CD14-positive monocyte (primary cell): ENCODE data around the gene PRRT4. TPM values are rescaled to one million over a fixed set of nuclear protein-coding genes. Genes with fewer than 3 reads are reported as not detected.
A peak's percentile ranks its signal among the peaks of the same experiment; 100 is the strongest.

Experiments
- DNase-seq, 3 donors: peaks; one replicate each; pipeline ENCODE4 v3.0.0-alpha.2; 2011 to 2022
- H2AFZ ChIP-seq: 2 replicates; pipeline ENCODE4 v1.6.0; 2012; ENCODE audit warnings: mild to moderate bottlenecking, low read depth, low read length, inconsistent platforms; ENCODE audit not compliant: insufficient read depth, poor library complexity, severe bottlenecking
- H3K27ac ChIP-seq, 2 donors: 1 replicate in 1 of 2; 2 replicates in 1 of 2; pipeline ENCODE4 v1.5.1; 2012 to 2013; ENCODE audit warnings: low read length in 2 of 2, control low read depth in 1 of 2, inconsistent platforms in 1 of 2, low read depth in 1 of 2, mild to moderate bottlenecking in 1 of 2
- H3K27me3 ChIP-seq, 2 donors: one replicate each; pipeline versions ENCODE4 v1.6.0 to v1.6.1; 2011 to 2013; ENCODE audit warnings: low read length in 2 of 2; ENCODE audit not compliant: control insufficient read depth in 2 of 2, insufficient read depth in 2 of 2
- H3K36me3 ChIP-seq, 2 donors: replicated peaks in 1 of 2; 1 replicate in 1 of 2; 2 replicates in 1 of 2; pipeline versions ENCODE4 v1.5.1 to v1.6.1; 2012 to 2013; ENCODE audit warnings: low read length in 2 of 2, control low read depth in 1 of 2, inconsistent platforms in 1 of 2, mild to moderate bottlenecking in 1 of 2; ENCODE audit not compliant: insufficient read depth in 2 of 2, control insufficient read depth in 1 of 2
- H3K4me1 ChIP-seq, 2 donors: 1 replicate in 1 of 2; 2 replicates in 1 of 2; pipeline versions ENCODE4 v1.5.1 to v1.6.1; 2012 to 2013; ENCODE audit warnings: low read length in 2 of 2, control low read depth in 1 of 2, inconsistent platforms in 1 of 2, mild to moderate bottlenecking in 1 of 2, moderate library complexity in 1 of 2; ENCODE audit not compliant: insufficient read depth in 2 of 2, control insufficient read depth in 1 of 2
- H3K4me2 ChIP-seq: replicated peaks from 2 replicates; pipeline ENCODE3; 2012; ENCODE audit warnings: low read length, moderate library complexity, mild to moderate bottlenecking; ENCODE audit not compliant: poor library complexity, severe bottlenecking; ENCODE audit errors: extremely low read depth
- H3K4me3 ChIP-seq, 3 experiments: fragments of 200-600 bp in 1 of 3; sonication (generic) in 1 of 3; replicated peaks in 1 of 3; 1 replicate in 2 of 3; 2 replicates in 1 of 3; pipeline ENCODE4 v1.5.1; 2011 to 2013; ENCODE audit warnings: low read length in 3 of 3, mild to moderate bottlenecking in 3 of 3, control low read depth in 2 of 3, low read depth in 2 of 3, inconsistent platforms in 1 of 3, moderate library complexity in 1 of 3
- H3K79me2 ChIP-seq: 2 replicates; pipeline ENCODE4 v1.6.0; 2012; ENCODE audit warnings: mild to moderate bottlenecking, control low read depth, inconsistent platforms, low read length, moderate library complexity; ENCODE audit not compliant: insufficient read depth
- H3K9ac ChIP-seq: 2 replicates; pipeline ENCODE4 v1.6.0; 2017; ENCODE audit warnings: low read length, mild to moderate bottlenecking; ENCODE audit not compliant: insufficient read depth, poor library complexity, severe bottlenecking
- H3K9me3 ChIP-seq, 2 donors: replicated peaks in 1 of 2; 1 replicate in 1 of 2; 2 replicates in 1 of 2; pipeline versions ENCODE4 v1.5.1 to v1.6.1; 2012 to 2013; ENCODE audit warnings: low read length in 2 of 2, control low read depth in 1 of 2; ENCODE audit not compliant: control insufficient read depth in 1 of 2, insufficient read depth in 1 of 2
- H4K20me1 ChIP-seq: 2 replicates; pipeline ENCODE4 v1.6.0; 2012; ENCODE audit warnings: mild to moderate bottlenecking, low read length, control low read depth, moderate library complexity; ENCODE audit not compliant: insufficient read depth
- H3K27ac Mint-ChIP-seq, 7 donors: one replicate each; pipeline ENCODE4 v1.8.0; 2020; ENCODE audit warnings: mild to moderate bottlenecking in 7 of 7, mixed read lengths in 7 of 7, moderate library complexity in 6 of 7, inconsistent platforms in 2 of 7
- H3K27me3 Mint-ChIP-seq, 3 donors: one replicate each; pipeline ENCODE4 v1.8.0; 2021 to 2022; ENCODE audit warnings: low read depth in 3 of 3, mild to moderate bottlenecking in 3 of 3, mixed read lengths in 3 of 3, moderate library complexity in 3 of 3, inconsistent platforms in 1 of 3
- H3K36me3 Mint-ChIP-seq, 2 donors: one replicate each; pipeline ENCODE4 v1.8.0; 2020; ENCODE audit warnings: mixed read lengths in 2 of 2, inconsistent platforms in 1 of 2, mild to moderate bottlenecking in 1 of 2
- H3K4me1 Mint-ChIP-seq: one replicate; pipeline ENCODE4 v1.8.0; 2020; ENCODE audit warnings: mild to moderate bottlenecking, mixed read lengths
- H3K4me3 Mint-ChIP-seq, 2 donors: one replicate each; pipeline ENCODE4 v1.8.0; 2020; ENCODE audit warnings: mild to moderate bottlenecking in 2 of 2, mixed read lengths in 2 of 2, moderate library complexity in 1 of 2
- H3K9me3 Mint-ChIP-seq, 7 donors: one replicate each; pipeline ENCODE4 v1.8.0; 2020 to 2022; ENCODE audit warnings: mixed read lengths in 7 of 7, mild to moderate bottlenecking in 6 of 7, moderate library complexity in 6 of 7, inconsistent platforms in 2 of 7
- WGBS: methylation state at CpG from one replicate; pipeline ENCODE4 v1.1.5; 2013; ENCODE audit warnings: missing lambda C conversion rate; ENCODE audit not compliant: insufficient coverage; 5-methylcytosine and 5-hydroxymethylcytosine counted together
- intact Hi-C, 2 donors: fragments of 100-400 bp; cut with micrococcal nuclease; formaldehyde crosslinking; loops; one replicate each; pipeline versions ENCODE4 v1.15.0 to v1.15.1; 2023
- polyA plus RNA-seq, 3 donors: library from polyadenylated mRNA; depleted of rRNA in 1 of 3; unstranded in 2 of 3; stranded (reverse) in 1 of 3; fragments of 300-500 nt in 2 of 3; fragments of >200 nt in 1 of 3; fragmentation: Illumina TruSeq in 2 of 3; gene quantifications; 1 replicate in 2 of 3; 2 replicates in 1 of 3; pipeline ENCODE4 v1.2.3, GENCODE V29; 2012 to 2021
- TF ChIP-seq, protein P1 (sequence below): fragments of 200-600 bp; IDR thresholded peaks from one replicate; pipeline ENCODE4 v1.8.0; 2022; ENCODE audit warnings: antibody characterized with exemption, mild to moderate bottlenecking

The PRRT4 gene
- polyA plus RNA-seq, 3 donors = 1.1 TPM; not detected in 2

GRCh38 chr7:128352636-128353035, 8.9 kb downstream of the PRRT4 start:
- peaks cover 11% of the 10 kb centered on the region for H3K4me1 Mint-ChIP-seq
- no peak for DNase-seq
- WGBS = 78% methylated on average over 4 of the region's 8 CpGs
- Histone ChIP-seq H3K9ac (no peak overlapping the region), H3K36me3 (no peaks in the 10 kb centered on the region), H3K27ac (no peak overlapping the region), H4K20me1 (no peaks in the 10 kb centered on the region), H3K4me1 (peaks cover 10 to 21% of the 10 kb centered on the region in 2 donors), H3K4me3 (no peak overlapping the region), H3K4me2 (peak overlapping the region; percentile 54), H3K9me3 (no peaks in the 10 kb centered on the region), H3K79me2 (no peaks in the 10 kb centered on the region), H2AFZ (no peak overlapping the region), H3K27me3 (peaks cover 22 to 37% of the 10 kb centered on the region in 2 donors)
- H3K27ac Mint-ChIP-seq = peak overlapping the region in 1 of 7 donors; percentile 54
- H3K9me3 Mint-ChIP-seq = peaks cover 0 to 9% (median 0%) of the 10 kb centered on the region in 7 donors
- peaks cover 4 to 9% of the 10 kb centered on the region in 2 donors for H3K36me3 Mint-ChIP-seq
- intact Hi-C loops = no loop called here
- peaks cover 37 to 56% (median 45%) of the 10 kb centered on the region in 3 donors for H3K27me3 Mint-ChIP-seq
- H3K4me3 Mint-ChIP-seq = peak overlapping the region; percentile 27 to 62
- TF ChIP-seq, protein P1, sequence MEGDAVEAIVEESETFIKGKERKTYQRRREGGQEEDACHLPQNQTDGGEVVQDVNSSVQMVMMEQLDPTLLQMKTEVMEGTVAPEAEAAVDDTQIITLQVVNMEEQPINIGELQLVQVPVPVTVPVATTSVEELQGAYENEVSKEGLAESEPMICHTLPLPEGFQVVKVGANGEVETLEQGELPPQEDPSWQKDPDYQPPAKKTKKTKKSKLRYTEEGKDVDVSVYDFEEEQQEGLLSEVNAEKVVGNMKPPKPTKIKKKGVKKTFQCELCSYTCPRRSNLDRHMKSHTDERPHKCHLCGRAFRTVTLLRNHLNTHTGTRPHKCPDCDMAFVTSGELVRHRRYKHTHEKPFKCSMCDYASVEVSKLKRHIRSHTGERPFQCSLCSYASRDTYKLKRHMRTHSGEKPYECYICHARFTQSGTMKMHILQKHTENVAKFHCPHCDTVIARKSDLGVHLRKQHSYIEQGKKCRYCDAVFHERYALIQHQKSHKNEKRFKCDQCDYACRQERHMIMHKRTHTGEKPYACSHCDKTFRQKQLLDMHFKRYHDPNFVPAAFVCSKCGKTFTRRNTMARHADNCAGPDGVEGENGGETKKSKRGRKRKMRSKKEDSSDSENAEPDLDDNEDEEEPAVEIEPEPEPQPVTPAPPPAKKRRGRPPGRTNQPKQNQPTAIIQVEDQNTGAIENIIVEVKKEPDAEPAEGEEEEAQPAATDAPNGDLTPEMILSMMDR = no peak

DNA sequence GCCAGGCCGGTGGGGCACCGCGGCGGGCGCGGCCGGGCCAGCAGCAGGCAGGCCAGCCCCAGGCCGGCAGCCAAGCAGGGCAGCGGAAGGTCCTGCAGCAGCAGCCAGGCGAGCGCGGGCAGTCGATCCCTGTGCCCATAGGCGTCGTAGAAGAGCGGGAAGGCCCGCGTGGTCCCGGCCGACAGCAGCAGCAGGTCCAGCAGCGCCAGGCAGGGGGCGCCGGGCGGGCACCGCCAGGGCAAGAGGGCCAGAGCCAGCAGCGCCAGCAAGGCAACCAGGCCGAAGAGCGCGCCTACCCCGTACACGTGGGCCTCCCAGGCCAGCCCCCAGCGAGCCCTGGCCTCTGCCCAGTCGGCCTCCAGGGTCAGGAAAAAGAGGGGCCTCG, 9.3 kb downstream of the PRRT4 start:
- 8% methylated on average over 34 of the region's 34 CpGs for WGBS
- H3K4me3 ChIP-seq = no peak overlapping the region
- H3K4me1 ChIP-seq = peaks cover 6 to 17% of the 10 kb centered on the region in 2 donors
- no peak overlapping the region for H3K9ac ChIP-seq
- no peaks in the 10 kb centered on the region for H3K36me3 ChIP-seq
- H3K27ac Mint-ChIP-seq = no peak overlapping the region
- H3K4me2 ChIP-seq = peak overlapping the region; percentile 54
- H3K9me3 Mint-ChIP-seq = peaks cover 0 to 9% (median 0%) of the 10 kb centered on the region in 7 donors
- TF ChIP-seq, protein P1 = peak; percentile 66
- H3K4me1 Mint-ChIP-seq = peaks cover 6% of the 10 kb centered on the region
- no peaks in the 10 kb centered on the region for H4K20me1 ChIP-seq
- peaks cover 22 to 37% of the 10 kb centered on the region in 2 donors for H3K27me3 ChIP-seq
- H3K27me3 Mint-ChIP-seq = peaks cover 37 to 56% (median 43%) of the 10 kb centered on the region in 3 donors
- peak; percentile 46 to 65 (median 54) for DNase-seq
- H3K79me2 ChIP-seq = no peaks in the 10 kb centered on the region
- intact Hi-C loops = no loop called here
- H3K27ac ChIP-seq = no peak overlapping the region
- H3K4me3 Mint-ChIP-seq = no peak overlapping the region
- H3K9me3 ChIP-seq = no peaks in the 10 kb centered on the region
- H2AFZ ChIP-seq = no peak overlapping the region
- H3K36me3 Mint-ChIP-seq = peaks cover 4 to 9% of the 10 kb centered on the region in 2 donors
